ENCODE results near the gene BECN2. TPM values are rescaled to one million over a fixed set of nuclear protein-coding genes. Genes with fewer than 3 reads are reported as not detected.

Gene BECN2
- polyA plus RNA-seq, 1 donor from 2014 or later, result not detected

GRCh38 chr1:242006976-242007375, 49.4 kb downstream of the BECN2 start (continued):
- no peak for TF ChIP-seq TAF1 (IDR thresholded peaks at IDR 0.05; ENCODE audit: low read depth)
- TF ChIP-seq EP300 (conservative IDR thresholded peaks at IDR 0.05; ENCODE audit: poor library complexity, severe bottlenecking), result no peak

Other genes with a start within 250 kb of the BECN2 start
- 0.32 and 0.92 TPM in 2 replicates for gene EXO1, start 109.6 kb upstream of the BECN2 start, polyA plus RNA-seq
- 0.44 and 0.50 TPM in 2 replicates for gene MAP1LC3C, start 41.3 kb downstream of the BECN2 start, polyA plus RNA-seq

Measured in neural cell (in vitro differentiated cells).